ENCODE measurements around the gene CCR1. TPM values are rescaled to one million over a fixed set of nuclear protein-coding genes. Genes with fewer than 3 reads are reported as not detected.

The CCR1 gene
- total and polyA plus RNA-seq, 2 experiments from 2014 or later, result not detected

DNA sequence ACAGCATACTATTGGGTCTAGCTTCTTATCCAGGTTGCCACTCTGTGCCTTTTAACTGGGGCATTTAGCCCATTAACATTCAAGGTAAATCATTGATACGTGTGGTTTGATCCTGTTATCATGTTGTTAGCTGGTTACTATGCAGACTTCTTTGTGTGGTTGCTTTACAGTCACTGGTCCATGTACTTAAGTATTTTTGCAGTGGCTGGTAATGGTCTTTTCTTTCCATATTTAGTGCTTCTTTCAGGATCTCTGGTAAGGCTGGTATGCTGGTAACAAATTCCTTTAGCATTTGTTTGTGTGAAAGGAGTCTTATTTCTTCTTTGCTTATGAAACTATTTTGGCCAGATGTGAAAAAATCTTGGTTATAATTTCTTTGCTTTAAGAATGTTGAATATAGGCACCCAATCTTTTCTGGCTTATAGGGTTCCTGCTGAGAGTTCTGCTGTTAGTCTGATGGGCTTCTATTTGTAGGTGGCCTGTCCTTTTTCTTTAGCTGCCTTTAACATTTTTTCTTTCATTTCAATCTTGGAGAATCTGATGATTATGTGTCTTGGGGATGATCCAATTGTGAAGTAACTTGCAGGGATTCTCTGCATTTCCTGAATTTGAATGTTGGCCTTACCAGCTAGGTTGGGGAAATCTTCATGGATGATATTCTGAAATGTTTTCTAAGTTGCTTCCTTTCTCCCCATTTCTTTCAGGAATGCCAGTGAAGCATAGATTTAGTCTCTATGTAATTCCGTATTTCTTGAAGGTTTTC, 39.3 kb downstream of the CCR1 start:
- DNase-seq (ENCODE audit: low spot score) (no peak), ATAC-seq (no peak)
- Histone ChIP-seq H2AFZ (no peak overlapping the region), H3K9me2 (ENCODE audit: insufficient read depth) (peaks cover 3% of the 10 kb centered on the region; the same call in 1 of the 2 replicates), H3K79me2 (replicated peaks; ENCODE audit: insufficient read depth) (no peaks in the 10 kb centered on the region), H3K27me3 (ENCODE audit: insufficient read depth) (no peaks in the 10 kb centered on the region), H3F3A (replicated peaks; ENCODE audit: low read depth) (no peaks in the 10 kb centered on the region), H3K4me2 (no peak overlapping the region), H3K27ac (ENCODE audit: low read depth) (no peak overlapping the region), H3K36me3 (ENCODE audit: insufficient read depth) (no peaks in the 10 kb centered on the region; the same call in 1 of the 2 replicates), H3K4me1 (ENCODE audit: insufficient read depth) (no peaks in the 10 kb centered on the region), H4K20me1 (replicated peaks; ENCODE audit: insufficient read depth) (no peaks in the 10 kb centered on the region), H3K4me3 (no peak overlapping the region)
- TF ChIP-seq CTCF (conservative IDR thresholded peaks at IDR 0.05; ENCODE audit: low read depth in 2 of 2), result no peak
- TF ChIP-seq ZNF331 (CRISPR knock-in tag; IDR thresholded peaks at IDR 0.05; ENCODE audit: low read depth), result no peak
- Mint-ChIP-seq H3K4me1 (no peaks in the 10 kb centered on the region), H3K4me3 (no peak overlapping the region), H3K9me3 (peaks cover 21% of the 10 kb centered on the region; the same call in 2 of the 3 replicates), H3K27ac (no peak overlapping the region; the same call in 1 of the 2 replicates), H3K27me3 (ENCODE audit: insufficient read depth, low read depth, poor library complexity) (peaks cover 5% of the 10 kb centered on the region), H3K36me3 (ENCODE audit: low read depth) (no peaks in the 10 kb centered on the region; the same call in 2 of the 3 replicates)

- Histone ChIP-seq H2AFZ (peak overlapping the region; percentile 93), H3K4me2 (no peak overlapping the region), H3F3A (replicated peaks; ENCODE audit: low read depth) (no peaks in the 10 kb centered on the region), H3K27me3 (ENCODE audit: insufficient read depth) (no peaks in the 10 kb centered on the region), H3K4me1 (ENCODE audit: insufficient read depth) (no peaks in the 10 kb centered on the region), H3K79me2 (replicated peaks; ENCODE audit: insufficient read depth) (no peaks in the 10 kb centered on the region), H3K9me2 (ENCODE audit: insufficient read depth) (peaks cover 3% of the 10 kb centered on the region; the same call in 1 of the 2 replicates), H4K20me1 (replicated peaks; ENCODE audit: insufficient read depth) (no peaks in the 10 kb centered on the region), H3K36me3 (ENCODE audit: insufficient read depth) (no peaks in the 10 kb centered on the region; the same call in 1 of the 2 replicates), H3K4me3 (no peak overlapping the region), H3K27ac (ENCODE audit: low read depth) (no peak overlapping the region)
- peaks cover 1% of the 10 kb centered on the region for H3K27me3 Mint-ChIP-seq (ENCODE audit: insufficient read depth, low read depth, poor library complexity)
- no peak overlapping the region for H3K27ac Mint-ChIP-seq
- ATAC-seq (no peak; the same call in 2 of the 3 replicates), DNase-seq (ENCODE audit: low spot score) (no peak)
- H3K9me3 Mint-ChIP-seq, result peaks cover 21% of the 10 kb centered on the region; the same call in 2 of the 3 replicates
- H3K4me3 Mint-ChIP-seq, result no peak overlapping the region
- no peaks in the 10 kb centered on the region; the same call in 2 of the 3 replicates for H3K36me3 Mint-ChIP-seq (ENCODE audit: low read depth)
- H3K4me1 Mint-ChIP-seq, result peaks cover 2% of the 10 kb centered on the region; the same call in 1 of the 3 replicates
- TF ChIP-seq CREB1 (CRISPR knock-in tag; IDR thresholded peaks at IDR 0.05; ENCODE audit: low read depth), result no peak
- TF ChIP-seq ZNF331 (CRISPR knock-in tag; IDR thresholded peaks at IDR 0.05; ENCODE audit: low read depth), result no peak
- TF ChIP-seq EZH2phosphoT487 (IDR thresholded peaks at IDR 0.05; ENCODE audit: unreplicated experiment), result no peak
- no peak for TF ChIP-seq ZNF462 (CRISPR knock-in tag; IDR thresholded peaks at IDR 0.05)
- TF ChIP-seq EZH2 (IDR thresholded peaks at IDR 0.05; ENCODE audit: low read depth, unreplicated experiment), result no peak
- no peak for TF ChIP-seq JUNB (IDR thresholded peaks at IDR 0.05; ENCODE audit: unreplicated experiment)
- no peak for TF ChIP-seq STAT1 (IDR thresholded peaks at IDR 0.05; ENCODE audit: unreplicated experiment)
- TF ChIP-seq, protein P1, sequence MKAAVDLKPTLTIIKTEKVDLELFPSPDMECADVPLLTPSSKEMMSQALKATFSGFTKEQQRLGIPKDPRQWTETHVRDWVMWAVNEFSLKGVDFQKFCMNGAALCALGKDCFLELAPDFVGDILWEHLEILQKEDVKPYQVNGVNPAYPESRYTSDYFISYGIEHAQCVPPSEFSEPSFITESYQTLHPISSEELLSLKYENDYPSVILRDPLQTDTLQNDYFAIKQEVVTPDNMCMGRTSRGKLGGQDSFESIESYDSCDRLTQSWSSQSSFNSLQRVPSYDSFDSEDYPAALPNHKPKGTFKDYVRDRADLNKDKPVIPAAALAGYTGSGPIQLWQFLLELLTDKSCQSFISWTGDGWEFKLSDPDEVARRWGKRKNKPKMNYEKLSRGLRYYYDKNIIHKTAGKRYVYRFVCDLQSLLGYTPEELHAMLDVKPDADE (IDR thresholded peaks at IDR 0.05), result no peak
These were observed 44.5 kb downstream of the CCR1 start for GRCh38 chr3:46163556-46164041.
